ENCODE results near the gene DLGAP1.

Gene DLGAP1

DNA sequence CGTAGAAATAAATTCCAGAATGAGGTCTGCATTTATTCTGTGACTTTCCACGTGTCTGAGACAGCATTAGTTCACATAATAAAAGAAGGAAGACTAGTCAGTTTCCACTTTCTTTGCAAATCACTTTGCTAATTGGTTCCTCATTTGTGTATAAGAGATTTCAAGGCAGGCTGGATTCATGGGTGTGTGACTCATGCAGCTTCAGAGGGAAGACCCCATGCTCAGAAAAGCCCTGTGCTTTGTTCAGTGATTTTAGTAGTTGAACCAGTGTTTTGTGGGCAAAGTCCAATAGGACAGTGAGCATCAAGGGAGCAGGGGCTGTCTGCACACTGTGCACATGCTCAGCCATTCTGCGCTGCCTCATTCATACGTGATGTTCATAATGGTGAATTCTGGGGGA is 297.8 kb downstream of the DLGAP1 start:
- DNase-seq (ENCODE audit: low spot score), result no peak

DNA sequence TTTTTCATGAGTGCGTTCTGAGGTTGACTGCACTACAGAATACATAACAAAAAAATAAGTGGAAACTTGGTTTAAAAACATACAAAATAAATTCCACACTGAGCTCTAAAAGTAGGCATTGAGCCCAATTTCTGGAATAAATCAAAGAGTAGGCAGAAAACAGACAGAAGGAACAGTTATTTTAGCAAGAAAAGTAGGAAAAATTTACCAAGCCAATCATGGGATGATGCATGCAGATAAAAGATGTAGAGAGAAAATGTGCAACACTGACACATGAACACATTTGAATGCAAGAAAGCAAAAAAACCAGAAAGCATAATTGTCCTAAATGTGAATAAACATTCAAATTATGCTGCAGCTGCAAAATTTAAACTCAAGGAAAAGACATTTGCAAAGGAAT is 308.3 kb downstream of the DLGAP1 start:
- no peak for DNase-seq (ENCODE audit: low spot score)

DNA sequence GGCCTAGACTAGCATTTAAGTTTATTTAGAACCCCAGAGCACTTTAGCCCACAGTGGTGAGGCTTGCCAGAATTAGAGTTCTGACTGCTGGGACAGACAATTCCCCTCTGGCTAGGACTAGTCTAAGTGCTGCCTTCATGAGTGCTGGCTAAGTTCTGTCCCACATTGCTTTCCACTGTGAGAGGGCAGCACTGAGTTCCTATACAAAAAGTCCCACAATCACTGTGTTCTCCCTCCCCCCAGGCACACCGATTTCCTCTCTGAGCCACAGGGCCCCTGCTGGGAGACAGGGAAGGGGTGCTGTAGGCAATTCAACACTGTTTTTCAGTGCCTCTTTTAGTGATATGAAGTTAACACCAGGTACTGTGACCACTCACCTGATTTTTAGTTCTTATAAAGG is 310.9 kb downstream of the DLGAP1 start:
- DNase-seq (ENCODE audit: low spot score), result no peak

GRCh38 chr18:4143585-4143984 is 311.5 kb downstream of the DLGAP1 start:
- DNase-seq (ENCODE audit: low spot score), result no peak

- no peak for DNase-seq (ENCODE audit: low spot score)
These were observed 312.2 kb downstream of the DLGAP1 start for GRCh38 chr18:4142876-4143275.

- DNase-seq (ENCODE audit: low spot score), result no peak
These were observed 320.4 kb downstream of the DLGAP1 start for GRCh38 chr18:4134700-4135099.

GRCh38 chr18:4130734-4131719 is 324.1 kb downstream of the DLGAP1 start:
- DNase-seq (ENCODE audit: low spot score), result no peak

DNA sequence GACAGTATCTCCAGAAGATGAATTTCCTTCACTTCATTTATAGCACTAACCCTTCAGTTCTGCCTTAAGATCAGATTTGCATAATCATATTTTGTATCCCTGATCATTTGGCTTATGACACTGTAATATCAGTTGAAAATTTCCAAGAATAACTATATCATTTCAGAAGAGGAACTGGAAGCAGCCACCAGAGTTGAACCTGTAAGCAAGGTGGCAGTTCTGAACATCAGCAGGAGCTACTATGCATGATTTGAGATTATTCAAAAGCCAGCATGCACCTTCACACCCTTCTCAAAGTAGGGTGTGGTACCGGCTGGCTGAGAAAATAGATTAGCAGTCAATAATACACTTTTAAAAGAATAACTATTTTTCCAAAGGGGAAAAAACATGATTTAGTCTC is 328.2 kb downstream of the DLGAP1 start:
- DNase-seq (ENCODE audit: low spot score), result no peak

- no peak for DNase-seq (ENCODE audit: low spot score)
These were observed 329.4 kb downstream of the DLGAP1 start for GRCh38 chr18:4125627-4126230.

DNA sequence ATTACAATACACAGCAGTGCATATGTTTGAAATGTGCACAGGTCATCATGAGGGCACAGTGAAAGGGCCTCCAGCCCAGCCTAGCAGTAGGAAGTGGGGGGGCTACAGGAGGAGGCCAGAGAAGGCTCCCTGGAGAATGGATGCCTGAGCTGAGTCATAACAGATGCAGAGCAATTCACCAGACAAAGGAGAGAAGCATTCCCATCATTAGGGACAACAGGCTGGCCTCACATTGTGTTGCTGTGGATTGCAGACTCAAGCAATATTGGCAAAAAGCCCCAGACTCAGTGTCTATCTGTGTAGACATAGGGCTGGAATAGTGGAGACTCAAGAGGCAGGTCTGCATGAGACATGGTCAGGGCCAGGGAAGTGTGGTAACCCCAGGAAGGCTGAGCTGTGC is 329.9 kb downstream of the DLGAP1 start:
- DNase-seq (ENCODE audit: low spot score), result no peak

DNA sequence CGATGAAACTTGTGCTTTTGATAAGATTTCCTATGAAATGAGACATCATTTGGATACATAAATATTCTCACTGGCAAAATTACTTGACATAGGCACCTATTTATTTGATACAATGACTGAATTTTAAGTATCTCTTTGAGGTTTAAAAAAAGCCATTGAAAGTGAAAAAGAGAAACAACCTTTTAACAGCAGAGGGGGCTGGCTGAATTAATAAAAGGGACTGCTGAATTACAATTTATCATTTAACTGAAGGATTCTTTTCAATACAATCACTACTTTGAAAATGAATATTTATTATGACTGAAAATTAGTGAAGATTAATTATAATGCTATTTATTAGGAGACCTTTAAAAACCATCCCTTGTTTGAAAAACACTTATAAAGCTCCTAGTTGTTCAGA is 335.3 kb downstream of the DLGAP1 start:
- no peak for DNase-seq (ENCODE audit: low spot score)

DNA sequence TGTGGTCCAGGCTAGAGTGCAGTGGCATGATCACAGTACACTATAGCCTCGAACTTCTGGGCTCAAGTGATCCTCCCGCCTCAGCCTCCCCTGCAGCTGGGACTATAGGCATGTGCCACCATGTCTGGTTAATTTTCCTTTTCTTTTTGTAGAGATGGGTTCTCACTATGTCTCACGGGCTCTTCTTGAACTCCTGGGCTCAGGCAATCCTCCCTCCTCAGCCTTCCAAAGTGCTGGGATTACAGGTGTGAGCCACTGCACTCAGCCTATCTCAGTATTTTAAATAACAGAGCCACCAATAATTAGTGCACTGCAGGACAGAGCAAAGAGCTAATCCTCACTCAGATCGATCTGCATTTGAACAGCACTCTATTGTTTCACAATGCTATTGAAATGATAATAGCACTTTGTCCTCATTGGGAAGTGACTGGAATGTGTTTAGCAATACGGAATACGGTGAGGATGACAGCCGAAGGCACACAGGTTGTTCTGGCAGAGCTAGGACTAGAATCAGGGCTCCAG is 335.9 kb downstream of the DLGAP1 start:
- DNase-seq (ENCODE audit: low spot score), result no peak

GRCh38 chr18:4108016-4108415 is 347.1 kb downstream of the DLGAP1 start:
- DNase-seq (ENCODE audit: low spot score), result no peak

- no peak for DNase-seq (ENCODE audit: low spot score)
These were observed 348.0 kb downstream of the DLGAP1 start for GRCh38 chr18:4107049-4107467.

GRCh38 chr18:4106407-4107033 is 348.6 kb downstream of the DLGAP1 start:
- peak; percentile 43 for DNase-seq (ENCODE audit: low spot score)

DNA sequence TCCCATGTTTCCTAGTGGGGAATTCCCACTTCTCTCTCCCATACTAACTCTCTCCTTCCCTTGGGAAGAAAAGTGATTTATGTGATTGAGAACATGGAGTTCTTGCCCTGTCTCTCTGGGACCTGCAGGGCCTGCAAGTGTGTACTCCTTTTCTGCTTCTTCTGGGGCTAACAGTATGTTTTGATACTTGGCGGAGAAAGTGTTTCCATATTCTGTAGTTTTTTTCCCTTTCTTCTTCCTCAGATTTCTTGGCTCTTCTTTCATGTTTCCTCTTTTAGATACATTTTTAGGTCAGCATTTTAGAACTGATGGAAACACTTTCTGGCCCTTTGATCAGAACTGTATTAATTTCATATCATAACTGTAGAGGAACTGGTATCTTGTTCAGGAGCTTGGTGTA is 352.2 kb downstream of the DLGAP1 start:
- DNase-seq (ENCODE audit: low spot score), result no peak

GRCh38 chr18:4101009-4101408 is 354.1 kb downstream of the DLGAP1 start:
- no peak for DNase-seq (ENCODE audit: low spot score)

- no peak for DNase-seq (ENCODE audit: low spot score)
These were observed 358.6 kb downstream of the DLGAP1 start for GRCh38 chr18:4096486-4096885.

- no peak for DNase-seq (ENCODE audit: low spot score)
These were observed 361.4 kb downstream of the DLGAP1 start for GRCh38 chr18:4093676-4094075.

DNA sequence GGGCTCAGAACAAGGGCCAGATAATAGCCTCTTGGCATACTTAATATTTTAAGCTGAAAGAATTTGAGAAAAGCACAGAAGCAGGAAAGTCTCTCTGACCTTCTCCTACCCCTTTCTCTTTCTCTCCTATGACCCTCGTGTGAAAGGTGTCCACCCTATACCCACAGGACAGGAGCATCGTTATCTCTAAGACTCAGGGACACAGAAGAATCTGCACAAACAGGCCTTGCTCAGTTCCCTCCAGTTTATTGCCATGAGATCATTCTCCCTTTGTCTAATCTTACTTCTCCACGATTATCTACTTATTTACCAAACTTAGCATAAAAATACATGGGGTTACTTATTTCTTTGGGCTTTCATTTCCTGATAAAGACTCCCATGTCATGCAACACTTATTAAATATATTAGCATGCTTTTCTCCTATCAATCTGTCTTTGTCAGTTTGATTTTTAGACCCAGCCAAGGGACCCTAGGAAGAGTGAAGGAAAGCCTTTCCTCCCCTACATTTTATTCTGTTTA is 370.7 kb downstream of the DLGAP1 start:
- no peak for DNase-seq (ENCODE audit: low spot score)

DNA sequence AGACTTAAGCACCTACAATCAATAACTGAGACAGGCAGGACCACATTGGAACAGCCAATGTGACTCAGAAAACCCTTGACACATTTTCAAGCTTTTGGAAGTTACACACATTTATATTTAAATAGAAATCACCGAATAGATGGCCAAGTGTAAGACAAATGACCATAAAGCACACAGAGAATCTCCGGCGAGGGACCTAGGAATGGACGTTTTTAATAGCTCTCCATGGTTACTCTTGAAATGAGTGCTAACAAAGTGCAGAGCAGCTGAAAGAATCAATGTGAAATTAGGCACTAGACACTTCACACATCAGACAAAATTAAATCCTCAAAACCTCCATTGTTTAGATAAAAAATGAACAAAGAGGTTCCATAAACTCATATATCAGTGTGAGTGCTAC is 376.9 kb downstream of the DLGAP1 start:
- no peak for DNase-seq (ENCODE audit: low spot score)

DNA sequence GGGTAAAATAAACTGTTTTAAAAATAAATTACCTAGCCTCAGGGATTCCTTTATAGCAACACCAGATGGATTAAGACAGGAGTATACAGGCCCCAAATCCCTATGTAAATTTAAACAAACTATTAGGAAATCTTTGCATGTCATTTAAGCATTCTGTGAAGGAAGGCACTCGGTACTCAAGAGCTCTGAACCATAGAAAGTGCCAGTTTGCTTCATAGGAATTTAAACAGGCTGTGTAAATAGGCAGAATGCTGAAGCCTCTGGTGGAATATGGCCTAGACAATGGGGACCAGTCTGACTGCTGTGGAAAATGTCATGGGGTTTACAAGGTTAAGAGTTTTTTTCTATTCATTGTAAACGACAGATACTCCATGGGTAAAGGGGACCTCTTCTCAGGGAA is 377.4 kb downstream of the DLGAP1 start:
- no peak for DNase-seq (ENCODE audit: low spot score)

- no peak for DNase-seq (ENCODE audit: low spot score)
These were observed 377.9 kb downstream of the DLGAP1 start for GRCh38 chr18:4077204-4077603.

Data from hematopoietic multipotent progenitor cell treated with erythropoietin and hydrocortisone succinate and interleukin-3 and kit ligand, for 15 days (in vitro differentiated cells).